Liver (tissue), 3 donors: ENCODE measurements around the gene WDR26.

Experiments used
- EGR1 ChIP-seq, 2 donors: IDR thresholded peaks; 2 replicates each; pipeline ENCODE4 v1.6.1; 2016 to 2018; ENCODE audit warnings: antibody characterized with exemption in 2 of 2, low read depth in 2 of 2
- HNF4A ChIP-seq, 2 donors: conservative IDR thresholded peaks; 2 replicates each; pipeline ENCODE4 v1.6.1; 2016; ENCODE audit warnings: antibody characterized with exemption in 2 of 2, mild to moderate bottlenecking in 2 of 2
- RAD21 ChIP-seq, 2 donors: IDR thresholded peaks; 2 replicates each; pipeline ENCODE4 v1.6.1; 2016; ENCODE audit warnings: antibody characterized with exemption in 2 of 2, mild to moderate bottlenecking in 2 of 2
- TF ChIP-seq, protein P1 (sequence below): fragments of 150-350 bp; IDR thresholded peaks from 2 replicates; pipeline ENCODE4 v1.5.1; 2017; ENCODE audit warnings: improper control_type of control experiment, low read depth, low read length; ENCODE audit not compliant: missing input control
- TF ChIP-seq, protein P2 (sequence below): IDR thresholded peaks from 2 replicates; pipeline ENCODE4 v1.6.1; 2016; ENCODE audit warnings: antibody characterized with exemption
- TF ChIP-seq, protein P3 (sequence below): IDR thresholded peaks from 2 replicates; pipeline ENCODE4 v1.6.1; 2016; ENCODE audit warnings: antibody characterized with exemption
- donor health status: healthy.
- donor health status: healthy.

DNA sequence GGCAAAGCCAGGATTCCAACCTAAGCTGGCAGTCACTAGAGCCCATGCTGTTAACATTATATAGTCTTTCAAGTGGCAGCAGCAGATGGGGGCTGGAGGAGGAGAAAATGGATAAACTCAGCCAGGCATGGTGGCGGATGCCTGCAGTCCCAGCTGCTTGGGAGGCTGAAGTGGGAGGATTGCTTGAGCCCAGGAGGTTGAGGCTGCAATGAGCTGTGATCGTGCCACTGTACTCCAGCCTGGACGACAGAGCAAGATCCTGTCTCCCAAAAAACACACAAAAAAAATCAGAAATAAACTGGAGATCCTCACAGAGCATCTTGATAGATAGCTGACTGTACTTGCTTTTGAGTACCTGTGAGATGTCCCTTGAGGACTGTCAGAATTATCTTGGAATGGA is 13.4 kb upstream of the WDR26 start:
- TF ChIP-seq, protein P1, sequence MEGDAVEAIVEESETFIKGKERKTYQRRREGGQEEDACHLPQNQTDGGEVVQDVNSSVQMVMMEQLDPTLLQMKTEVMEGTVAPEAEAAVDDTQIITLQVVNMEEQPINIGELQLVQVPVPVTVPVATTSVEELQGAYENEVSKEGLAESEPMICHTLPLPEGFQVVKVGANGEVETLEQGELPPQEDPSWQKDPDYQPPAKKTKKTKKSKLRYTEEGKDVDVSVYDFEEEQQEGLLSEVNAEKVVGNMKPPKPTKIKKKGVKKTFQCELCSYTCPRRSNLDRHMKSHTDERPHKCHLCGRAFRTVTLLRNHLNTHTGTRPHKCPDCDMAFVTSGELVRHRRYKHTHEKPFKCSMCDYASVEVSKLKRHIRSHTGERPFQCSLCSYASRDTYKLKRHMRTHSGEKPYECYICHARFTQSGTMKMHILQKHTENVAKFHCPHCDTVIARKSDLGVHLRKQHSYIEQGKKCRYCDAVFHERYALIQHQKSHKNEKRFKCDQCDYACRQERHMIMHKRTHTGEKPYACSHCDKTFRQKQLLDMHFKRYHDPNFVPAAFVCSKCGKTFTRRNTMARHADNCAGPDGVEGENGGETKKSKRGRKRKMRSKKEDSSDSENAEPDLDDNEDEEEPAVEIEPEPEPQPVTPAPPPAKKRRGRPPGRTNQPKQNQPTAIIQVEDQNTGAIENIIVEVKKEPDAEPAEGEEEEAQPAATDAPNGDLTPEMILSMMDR = no peak
- TF ChIP-seq, protein P2, sequence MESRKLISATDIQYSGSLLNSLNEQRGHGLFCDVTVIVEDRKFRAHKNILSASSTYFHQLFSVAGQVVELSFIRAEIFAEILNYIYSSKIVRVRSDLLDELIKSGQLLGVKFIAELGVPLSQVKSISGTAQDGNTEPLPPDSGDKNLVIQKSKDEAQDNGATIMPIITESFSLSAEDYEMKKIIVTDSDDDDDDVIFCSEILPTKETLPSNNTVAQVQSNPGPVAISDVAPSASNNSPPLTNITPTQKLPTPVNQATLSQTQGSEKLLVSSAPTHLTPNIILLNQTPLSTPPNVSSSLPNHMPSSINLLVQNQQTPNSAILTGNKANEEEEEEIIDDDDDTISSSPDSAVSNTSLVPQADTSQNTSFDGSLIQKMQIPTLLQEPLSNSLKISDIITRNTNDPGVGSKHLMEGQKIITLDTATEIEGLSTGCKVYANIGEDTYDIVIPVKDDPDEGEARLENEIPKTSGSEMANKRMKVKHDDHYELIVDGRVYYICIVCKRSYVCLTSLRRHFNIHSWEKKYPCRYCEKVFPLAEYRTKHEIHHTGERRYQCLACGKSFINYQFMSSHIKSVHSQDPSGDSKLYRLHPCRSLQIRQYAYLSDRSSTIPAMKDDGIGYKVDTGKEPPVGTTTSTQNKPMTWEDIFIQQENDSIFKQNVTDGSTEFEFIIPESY = no peak
- TF ChIP-seq EGR1 (IDR thresholded peaks at IDR 0.05; ENCODE audit: low read depth in 2 of 2) (no peak), RAD21 (IDR thresholded peaks at IDR 0.05) (no peak), HNF4A (conservative IDR thresholded peaks at IDR 0.05) (no peak)
- TF ChIP-seq, protein P3, sequence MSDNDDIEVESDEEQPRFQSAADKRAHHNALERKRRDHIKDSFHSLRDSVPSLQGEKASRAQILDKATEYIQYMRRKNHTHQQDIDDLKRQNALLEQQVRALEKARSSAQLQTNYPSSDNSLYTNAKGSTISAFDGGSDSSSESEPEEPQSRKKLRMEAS = no peak
